ENCODE results near the gene NBEAL2.
"Not testable (repeated sequence)": the region's sequence is repeated elsewhere in the genome, so short reads cannot be mapped to it uniquely, and the experiment has no call there.

Gene NBEAL2

GRCh38 chr3:47013231-47013630 is 33.8 kb downstream of the NBEAL2 start:
- no peak for DNase-seq

GRCh38 chr3:47014036-47014435 is 34.6 kb downstream of the NBEAL2 start:
- no peak for DNase-seq

GRCh38 chr3:47015151-47015550 is 35.7 kb downstream of the NBEAL2 start:
- no peak for DNase-seq

GRCh38 chr3:47016086-47016933 is 36.8 kb downstream of the NBEAL2 start:
- no peak for DNase-seq

- DNase-seq, result no peak
These were observed 37.5 kb downstream of the NBEAL2 start for GRCh38 chr3:47016934-47017435.

- no peak for DNase-seq
These were observed 38.2 kb downstream of the NBEAL2 start for GRCh38 chr3:47017504-47018268.

- DNase-seq, result no peak
These were observed 38.8 kb downstream of the NBEAL2 start for GRCh38 chr3:47018269-47018611.

- DNase-seq, result no peak
These were observed 39.7 kb downstream of the NBEAL2 start for GRCh38 chr3:47019201-47019600.

GRCh38 chr3:47020311-47020710 is 40.8 kb downstream of the NBEAL2 start:
- DNase-seq, result no peak

GRCh38 chr3:47022641-47023071 is 43.2 kb downstream of the NBEAL2 start:
- peak; percentile 25 for DNase-seq

GRCh38 chr3:47024932-47025331 is 45.5 kb downstream of the NBEAL2 start:
- DNase-seq, result no peak

- DNase-seq, result not testable (repeated sequence)
These were observed 47.0 kb downstream of the NBEAL2 start for GRCh38 chr3:47026432-47026831.

- no peak for DNase-seq
These were observed 48.7 kb downstream of the NBEAL2 start for GRCh38 chr3:47028146-47028545.

GRCh38 chr3:47028667-47029066 is 49.2 kb downstream of the NBEAL2 start:
- no peak for DNase-seq

GRCh38 chr3:47031041-47031440 is 51.6 kb downstream of the NBEAL2 start:
- not testable (repeated sequence) for DNase-seq

- DNase-seq, result no peak
These were observed 55.5 kb downstream of the NBEAL2 start for GRCh38 chr3:47034868-47035489.

- DNase-seq, result no peak
These were observed 56.2 kb downstream of the NBEAL2 start for GRCh38 chr3:47035645-47036044.

- DNase-seq, result no peak
These were observed 56.7 kb downstream of the NBEAL2 start for GRCh38 chr3:47036145-47036544.

- DNase-seq, result not testable (repeated sequence)
These were observed 57.8 kb downstream of the NBEAL2 start for GRCh38 chr3:47037302-47037701.

GRCh38 chr3:47041114-47041513 is 61.6 kb downstream of the NBEAL2 start:
- DNase-seq, result no peak

- DNase-seq, result no peak
These were observed 62.8 kb downstream of the NBEAL2 start for GRCh38 chr3:47042231-47042791.

GRCh38 chr3:47047069-47047468 is 67.6 kb downstream of the NBEAL2 start:
- no peak for DNase-seq

GRCh38 chr3:47047673-47048072 is 68.2 kb downstream of the NBEAL2 start:
- DNase-seq, result no peak

Data from COR-L47 (cell line).